Prostate gland (tissue), 2 donors: ENCODE measurements around the gene LCA5.

ENCODE experiments used
- CTCF ChIP-seq, 4 experiments: fragments of 200-600 bp in 2 of 4; fragments of 450-650 bp in 2 of 4; sonication (generic) in 2 of 4; IDR thresholded peaks; 1 replicate in 3 of 4; 2 replicates in 1 of 4; pipeline ENCODE4 v1.5.1; 2016 to 2019; ENCODE audit warnings: antibody characterized with exemption in 4 of 4, mild to moderate bottlenecking in 2 of 4, moderate library complexity in 2 of 4
- POLR2AphosphoS5 ChIP-seq: sonication (generic); formaldehyde crosslinking; IDR thresholded peaks from one replicate; pipeline ENCODE4 v1.6.1; 2017; ENCODE audit warnings: antibody characterized with exemption

- TF ChIP-seq CTCF (IDR thresholded peaks at IDR 0.05), result no peak
- TF ChIP-seq POLR2AphosphoS5, result no peak
These were observed 21.8 kb downstream of the LCA5 start for GRCh38 chr6:79515436-79515835.
